Body of pancreas (tissue), 4 donors: ENCODE measurements around the gene ADARB1. TPM values are rescaled to one million over a fixed set of nuclear protein-coding genes. Genes with fewer than 3 reads are reported as not detected.

Experiments
- ATAC-seq: fragments of 150-250 bp; one replicate; pipeline ENCODE4 v1.9.1; 2016
- DNase-seq, 4 donors: peaks; one replicate each; pipeline ENCODE4 v3.0.0-alpha.2; 2019
- H3K27ac ChIP-seq, 4 donors: fragments of 200-600 bp; sonication (generic); 1 replicate in 3 of 4; 2 replicates in 1 of 4; pipeline versions ENCODE4 v1.5.1 to v1.6.1; 2016 to 2019; ENCODE audit warnings: mild to moderate bottlenecking in 1 of 4, mixed read lengths in 1 of 4, moderate library complexity in 1 of 4
- H3K27me3 ChIP-seq, 2 donors: fragments of 200-600 bp; sonication (generic); one replicate each; pipeline ENCODE4 v1.6.0; 2016; ENCODE audit warnings: mild to moderate bottlenecking in 1 of 2
- H3K36me3 ChIP-seq, 2 donors: fragments of 200-600 bp; sonication (generic); replicated peaks in 1 of 2; 2 replicates each; pipeline ENCODE4 v1.5.1; 2016; ENCODE audit warnings: low read depth in 2 of 2; ENCODE audit not compliant: insufficient read depth in 1 of 2
- H3K4me1 ChIP-seq: fragments of 200-600 bp; sonication (generic); one replicate; pipeline ENCODE4 v1.6.0; 2016
- H3K4me3 ChIP-seq, 2 donors: fragments of 200-600 bp; sonication (generic); 1 replicate in 1 of 2; 2 replicates in 1 of 2; pipeline ENCODE4 v1.5.1; 2016 to 2019
- H3K9me3 ChIP-seq, 3 donors: fragments of 200-600 bp; sonication (generic); 1 replicate in 2 of 3; 2 replicates in 1 of 3; pipeline ENCODE4 v1.5.1; 2016
- CTCF ChIP-seq, 7 experiments: fragments of 450-650 bp in 4 of 7; fragments of 200-600 bp in 3 of 7; sonication (generic) in 3 of 7; IDR thresholded peaks; one replicate each; pipeline ENCODE4 v1.5.1; 2016 to 2019; ENCODE audit warnings: antibody characterized with exemption in 7 of 7
- POLR2A ChIP-seq, 3 donors: fragments of 450-650 bp; IDR thresholded peaks; one replicate each; pipeline ENCODE4 v1.6.1; 2016; ENCODE audit warnings: antibody characterized with exemption in 3 of 3, mild to moderate bottlenecking in 2 of 3
- WGBS, 2 donors: methylation state at CpG; one replicate each; pipeline ENCODE4 v1.1.5; 2017; 5-methylcytosine and 5-hydroxymethylcytosine counted together
- intact Hi-C: fragments of 100-400 bp; cut with DNase I; formaldehyde crosslinking; loops from one replicate; pipeline ENCODE4 v1.15.1; 2023
- total RNA-seq, 2 donors: library from RNA; depleted of rRNA; stranded (reverse); fragments of >200 nt; gene quantifications; one replicate each; pipeline ENCODE4 v1.1.0, GENCODE V29; 2016

The ADARB1 gene
- total RNA-seq, 2 donors from 2014 or later = 11.4 to 11.5 TPM

- WGBS, 2 donors = 69 to 97% methylated on average over 3 of the region's 3 CpGs
- no peaks in the 10 kb centered on the region for H3K9me3 ChIP-seq
- H3K36me3 ChIP-seq = no peaks in the 10 kb centered on the region
- ATAC-seq = no peak
- no peak overlapping the region for H3K27ac ChIP-seq
- TF ChIP-seq CTCF (IDR thresholded peaks at IDR 0.05) = no peak
- no peak for TF ChIP-seq POLR2A (IDR thresholded peaks at IDR 0.05)
- no peak for DNase-seq
- no peaks in the 10 kb centered on the region for H3K4me1 ChIP-seq
- H3K4me3 ChIP-seq = no peak overlapping the region
- no peaks in the 10 kb centered on the region for H3K27me3 ChIP-seq
- intact Hi-C loops = no loop called here
Observed at GRCh38 chr21:45156459-45156858, 82.1 kb downstream of the ADARB1 start.

- ATAC-seq (no peak), DNase-seq (no peak)
- Histone ChIP-seq H3K4me3 (no peak overlapping the region), H3K9me3 (no peaks in the 10 kb centered on the region), H3K4me1 (no peaks in the 10 kb centered on the region), H3K36me3 (no peaks in the 10 kb centered on the region), H3K27ac (no peak overlapping the region), H3K27me3 (no peaks in the 10 kb centered on the region)
- WGBS, 2 donors = 87 to 92% methylated on average over 6 to 8 of the region's 8 CpGs
- TF ChIP-seq CTCF (IDR thresholded peaks at IDR 0.05) (no peak), POLR2A (IDR thresholded peaks at IDR 0.05) (no peak)
- intact Hi-C loops = no loop called here
Observed at GRCh38 chr21:45157932-45158331, 83.6 kb downstream of the ADARB1 start.

- Histone ChIP-seq H3K4me3 (no peak overlapping the region), H3K36me3 (no peaks in the 10 kb centered on the region), H3K9me3 (no peaks in the 10 kb centered on the region), H3K27me3 (no peaks in the 10 kb centered on the region), H3K4me1 (no peaks in the 10 kb centered on the region), H3K27ac (no peak overlapping the region)
- no peak for TF ChIP-seq POLR2A (IDR thresholded peaks at IDR 0.05)
- no peak for TF ChIP-seq CTCF (IDR thresholded peaks at IDR 0.05)
- DNase-seq = no peak
- intact Hi-C loops = no loop called here
- ATAC-seq = no peak
- WGBS, 2 donors = 77 to 78% methylated on average over 16 of the region's 16 CpGs
Observed at GRCh38 chr21:45158491-45159423, 84.4 kb downstream of the ADARB1 start.

- Histone ChIP-seq H3K36me3 (no peaks in the 10 kb centered on the region), H3K27me3 (no peaks in the 10 kb centered on the region), H3K27ac (no peak overlapping the region), H3K4me3 (no peak overlapping the region), H3K9me3 (no peaks in the 10 kb centered on the region), H3K4me1 (no peaks in the 10 kb centered on the region)
- DNase-seq = no peak
- WGBS, 2 donors = 93 to 95% methylated on average over 7 of the region's 7 CpGs
- intact Hi-C loops = no loop called here
- TF ChIP-seq POLR2A (IDR thresholded peaks at IDR 0.05) = no peak
- TF ChIP-seq CTCF (IDR thresholded peaks at IDR 0.05) = no peak
- ATAC-seq = no peak
Observed at GRCh38 chr21:45160198-45160597, 85.8 kb downstream of the ADARB1 start.
